ENCODE data around the gene LRMDA.

- TF ChIP-seq POLR2A (IDR thresholded peaks at IDR 0.05) = no peak
- TF ChIP-seq, protein P1, sequence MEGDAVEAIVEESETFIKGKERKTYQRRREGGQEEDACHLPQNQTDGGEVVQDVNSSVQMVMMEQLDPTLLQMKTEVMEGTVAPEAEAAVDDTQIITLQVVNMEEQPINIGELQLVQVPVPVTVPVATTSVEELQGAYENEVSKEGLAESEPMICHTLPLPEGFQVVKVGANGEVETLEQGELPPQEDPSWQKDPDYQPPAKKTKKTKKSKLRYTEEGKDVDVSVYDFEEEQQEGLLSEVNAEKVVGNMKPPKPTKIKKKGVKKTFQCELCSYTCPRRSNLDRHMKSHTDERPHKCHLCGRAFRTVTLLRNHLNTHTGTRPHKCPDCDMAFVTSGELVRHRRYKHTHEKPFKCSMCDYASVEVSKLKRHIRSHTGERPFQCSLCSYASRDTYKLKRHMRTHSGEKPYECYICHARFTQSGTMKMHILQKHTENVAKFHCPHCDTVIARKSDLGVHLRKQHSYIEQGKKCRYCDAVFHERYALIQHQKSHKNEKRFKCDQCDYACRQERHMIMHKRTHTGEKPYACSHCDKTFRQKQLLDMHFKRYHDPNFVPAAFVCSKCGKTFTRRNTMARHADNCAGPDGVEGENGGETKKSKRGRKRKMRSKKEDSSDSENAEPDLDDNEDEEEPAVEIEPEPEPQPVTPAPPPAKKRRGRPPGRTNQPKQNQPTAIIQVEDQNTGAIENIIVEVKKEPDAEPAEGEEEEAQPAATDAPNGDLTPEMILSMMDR (IDR thresholded peaks at IDR 0.05) = no peak
These were observed 473.3 kb downstream of the LRMDA start for GRCh38 chr10:75904499-75905283.
